ENCODE measurements around the gene PRR36.

Gene PRR36

DNA sequence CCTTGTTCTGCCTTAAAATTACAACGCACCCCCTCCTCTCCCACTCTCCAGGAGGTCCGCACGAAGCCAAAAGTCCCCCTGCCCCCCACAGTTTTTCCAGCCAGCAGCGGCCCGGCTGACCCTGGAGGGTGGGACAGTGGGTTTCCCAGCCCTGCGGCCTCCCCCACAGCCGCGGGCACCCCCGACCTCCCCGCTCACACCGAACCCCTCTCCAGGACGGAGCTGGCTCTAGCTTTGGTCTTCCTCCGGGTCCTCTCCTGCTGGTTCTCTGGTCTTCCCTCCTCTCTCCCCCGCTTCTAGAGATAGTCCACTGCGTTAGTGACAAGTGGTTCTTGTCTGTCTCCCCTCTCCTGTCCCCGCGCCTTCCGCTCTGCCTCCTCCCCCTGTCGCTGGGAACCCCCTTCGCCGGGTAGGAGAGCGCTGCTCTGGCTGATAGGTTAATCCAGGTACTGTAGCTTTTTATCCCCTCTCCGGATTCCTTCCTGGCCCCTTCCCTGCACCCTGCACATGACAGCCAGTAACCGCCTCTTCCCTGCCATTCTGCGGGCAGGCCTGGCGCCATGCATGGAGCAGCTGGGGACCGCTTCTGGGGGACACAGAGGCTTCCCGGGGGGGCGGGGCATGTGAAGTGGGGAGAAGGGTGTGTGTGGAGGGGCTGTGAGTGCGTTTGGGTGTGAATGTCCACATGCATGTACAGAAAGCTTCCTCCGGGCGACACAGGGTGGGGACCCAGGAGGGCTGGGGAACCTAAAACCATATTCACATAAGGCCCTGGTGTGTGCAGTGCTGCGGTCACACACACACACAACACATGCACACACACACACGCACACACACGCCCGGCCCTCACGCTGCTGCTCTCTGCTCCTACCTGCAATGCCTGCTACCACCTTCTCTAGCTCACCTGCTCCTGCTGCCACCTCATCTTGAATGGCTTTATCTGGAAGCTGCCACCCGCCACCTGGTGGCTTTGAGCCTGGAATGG is 17.2 kb downstream of the PRR36 start:
- TF ChIP-seq CTCF (IDR thresholded peaks at IDR 0.05) = no peak
- H3K36me3 Mint-ChIP-seq (ENCODE audit: low read depth) = no peaks in the 10 kb centered on the region
- H3K27ac Mint-ChIP-seq = no peak overlapping the region
- no peak for DNase-seq
- H3K4me3 Mint-ChIP-seq = no peak overlapping the region
- peaks cover 46% of the 10 kb centered on the region for H3K4me1 Mint-ChIP-seq
- H3K27me3 Mint-ChIP-seq (ENCODE audit: low read depth, poor library complexity) = peaks cover 78% of the 10 kb centered on the region
- no peaks in the 10 kb centered on the region for H3K9me3 Mint-ChIP-seq

GRCh38 chr19:7856109-7856591 is 18.0 kb downstream of the PRR36 start:
- Mint-ChIP-seq H3K4me1 (peaks cover 44% of the 10 kb centered on the region), H3K27ac (no peak overlapping the region), H3K9me3 (no peaks in the 10 kb centered on the region), H3K27me3 (ENCODE audit: low read depth, poor library complexity) (peaks cover 70% of the 10 kb centered on the region), H3K36me3 (ENCODE audit: low read depth) (no peaks in the 10 kb centered on the region), H3K4me3 (no peak overlapping the region)
- TF ChIP-seq CTCF (IDR thresholded peaks at IDR 0.05) = no peak
- no peak for DNase-seq

- Mint-ChIP-seq H3K27ac (no peak overlapping the region), H3K4me1 (peaks cover 41% of the 10 kb centered on the region), H3K9me3 (no peaks in the 10 kb centered on the region), H3K36me3 (ENCODE audit: low read depth) (no peaks in the 10 kb centered on the region), H3K4me3 (no peak overlapping the region), H3K27me3 (ENCODE audit: low read depth, poor library complexity) (peaks cover 64% of the 10 kb centered on the region)
- no peak for DNase-seq
- no peak for TF ChIP-seq CTCF (IDR thresholded peaks at IDR 0.05)
Observed at GRCh38 chr19:7855426-7856108, 18.6 kb downstream of the PRR36 start.

DNA sequence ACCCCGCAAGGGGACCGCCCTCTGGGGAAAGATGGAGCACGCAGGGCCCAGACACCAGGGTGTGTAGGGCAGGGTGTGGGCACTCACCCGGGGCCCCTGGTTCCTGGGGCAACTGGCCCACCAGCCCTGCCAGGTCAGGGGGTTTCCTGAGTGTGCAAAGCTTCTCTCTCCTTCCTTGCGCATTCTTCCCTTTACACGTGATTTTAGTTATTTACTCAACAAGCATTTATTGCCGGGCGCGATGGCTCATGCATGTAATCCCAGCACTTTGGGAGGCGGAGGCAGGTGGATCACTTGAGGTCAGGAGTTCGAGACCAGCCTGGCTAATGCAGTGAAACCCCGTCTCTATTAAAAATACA is 20.4 kb downstream of the PRR36 start:
- no peaks in the 10 kb centered on the region for H3K36me3 Mint-ChIP-seq (ENCODE audit: low read depth)
- H3K9me3 Mint-ChIP-seq = no peaks in the 10 kb centered on the region
- H3K4me3 Mint-ChIP-seq = no peak overlapping the region
- no peak for DNase-seq
- peaks cover 49% of the 10 kb centered on the region for H3K27me3 Mint-ChIP-seq (ENCODE audit: low read depth, poor library complexity)
- H3K4me1 Mint-ChIP-seq = peaks cover 41% of the 10 kb centered on the region
- TF ChIP-seq CTCF (IDR thresholded peaks at IDR 0.05) = no peak
- H3K27ac Mint-ChIP-seq = no peak overlapping the region

GRCh38 chr19:7852851-7853769 is 21.1 kb downstream of the PRR36 start:
- no peak overlapping the region for H3K4me3 Mint-ChIP-seq

More at GRCh38 chr19:7852851-7853769, 21.1 kb downstream of the PRR36 start:
- H3K27me3 Mint-ChIP-seq (ENCODE audit: low read depth, poor library complexity) = peaks cover 43% of the 10 kb centered on the region
- no peak overlapping the region for H3K27ac Mint-ChIP-seq
- peaks cover 35% of the 10 kb centered on the region for H3K4me1 Mint-ChIP-seq
- H3K9me3 Mint-ChIP-seq = no peaks in the 10 kb centered on the region
- TF ChIP-seq CTCF (IDR thresholded peaks at IDR 0.05) = peak; percentile 89
- no peaks in the 10 kb centered on the region for H3K36me3 Mint-ChIP-seq (ENCODE audit: low read depth)
- peak; percentile 93 for DNase-seq

Data from nephron progenitor cell (in vitro differentiated cells).